ENCODE measurements around the gene LRRN2. TPM values are rescaled to one million over a fixed set of nuclear protein-coding genes. Genes with fewer than 3 reads are reported as not detected.

LRRN2 gene
- polyA plus RNA-seq, 1 of the 3 experiments (the other 2 are of a cell fraction), result not detected

GRCh38 chr1:204697893-204698292, 12.4 kb upstream of the LRRN2 start:
- no peaks in the 10 kb centered on the region for H3K36me3 ChIP-seq (replicated peaks in 1 of 2; ENCODE audit: control insufficient read depth in 1 of 2, insufficient read depth in 2 of 2, low read length in 1 of 2)
- no peak overlapping the region for H3K27ac ChIP-seq (ENCODE audit: low read depth in 2 of 2, low read length in 1 of 2)
- DNase-seq, result no peak
- no peaks in the 10 kb centered on the region for H3K9me3 ChIP-seq
- H3K4me2 ChIP-seq, result no peak overlapping the region
- no peaks in the 10 kb centered on the region for H3F3A ChIP-seq (replicated peaks; ENCODE audit: insufficient read depth)
- no peak overlapping the region for H3K4me3 ChIP-seq (ENCODE audit: low read depth in 2 of 2, low read length in 1 of 2)
- TF ChIP-seq, protein P1, sequence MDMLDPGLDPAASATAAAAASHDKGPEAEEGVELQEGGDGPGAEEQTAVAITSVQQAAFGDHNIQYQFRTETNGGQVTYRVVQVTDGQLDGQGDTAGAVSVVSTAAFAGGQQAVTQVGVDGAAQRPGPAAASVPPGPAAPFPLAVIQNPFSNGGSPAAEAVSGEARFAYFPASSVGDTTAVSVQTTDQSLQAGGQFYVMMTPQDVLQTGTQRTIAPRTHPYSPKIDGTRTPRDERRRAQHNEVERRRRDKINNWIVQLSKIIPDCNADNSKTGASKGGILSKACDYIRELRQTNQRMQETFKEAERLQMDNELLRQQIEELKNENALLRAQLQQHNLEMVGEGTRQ (IDR thresholded peaks at IDR 0.05; ENCODE audit: borderline replicate concordance, low read depth, low read length), result no peak
- TF ChIP-seq SMC3 (IDR thresholded peaks at IDR 0.05; ENCODE audit: low read depth, low read length), result no peak
- no peak for TF ChIP-seq YY1 (IDR thresholded peaks at IDR 0.05; ENCODE audit: low read depth)
- TF ChIP-seq PBX3 (IDR thresholded peaks at IDR 0.05), result no peak
- no peak for TF ChIP-seq GABPA (IDR thresholded peaks at IDR 0.05; ENCODE audit: low read depth)
- no peaks in the 10 kb centered on the region for H3K79me2 ChIP-seq (ENCODE audit: insufficient read depth)
- H3K4me1 ChIP-seq (ENCODE audit: control insufficient read depth in 1 of 2, insufficient read depth in 2 of 2, low read depth in 1 of 2, low read length in 1 of 2), result no peaks in the 10 kb centered on the region
- ChIA-PET CTCF (interaction anchor here (0.8 to 1.4 kb wide), 4 partner anchors 49 to 132 kb away, joined by 3 to 8 read pairs (median 6); no protein-coding TSS in a partner anchor), POLR2A (interaction anchor here (0.6 kb wide), 1 partner anchor 12 kb away, joined by 3 read pairs; no protein-coding TSS in a partner anchor)
- H3K9me2 ChIP-seq, result no peaks in the 10 kb centered on the region
- peaks cover 16% of the 10 kb centered on the region for H3K27me3 ChIP-seq (ENCODE audit: insufficient read depth)
- WGBS (ENCODE audit: low lambda C conversion rate), result 78% methylated on average over 5 of the region's 5 CpGs
- no peak overlapping the region for H3K9ac ChIP-seq
- no peak overlapping the region for H2AFZ ChIP-seq (ENCODE audit: low read depth)
- H4K20me1 ChIP-seq (ENCODE audit: insufficient read depth), result no peaks in the 10 kb centered on the region

DNA sequence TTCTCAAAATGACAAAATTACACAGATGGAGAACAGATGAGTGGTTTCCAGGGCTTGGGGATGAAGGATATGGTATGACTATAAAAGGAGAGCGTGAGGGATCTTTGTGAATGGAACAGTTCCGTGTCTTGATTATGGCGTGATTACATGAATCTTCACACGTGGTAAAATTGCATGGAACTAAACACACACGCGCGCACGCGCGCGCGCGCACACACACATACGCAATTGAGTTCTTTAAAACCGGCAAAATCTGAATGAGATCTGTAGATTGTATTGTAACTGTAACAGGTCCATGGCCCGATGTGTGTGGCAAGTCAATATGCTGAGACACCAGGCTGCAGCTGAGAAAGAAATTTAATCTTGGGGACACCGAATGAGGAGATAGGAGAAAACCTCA, 11.1 kb upstream of the LRRN2 start:
- DNase-seq, result no peak
- 76% methylated on average over 17 of the region's 17 CpGs for WGBS (ENCODE audit: low lambda C conversion rate)
- TF ChIP-seq SIN3A (IDR thresholded peaks at IDR 0.05; ENCODE audit: borderline replicate concordance, low read depth, low read length), result no peak
- TF ChIP-seq CHD2 (IDR thresholded peaks at IDR 0.05; ENCODE audit: low read length, partially characterized antibody), result no peak
- no peak for TF ChIP-seq FOSL2 (IDR thresholded peaks at IDR 0.05; ENCODE audit: borderline replicate concordance, low read depth)
- no peak for TF ChIP-seq TCF12 (IDR thresholded peaks at IDR 0.05)
- no peak for TF ChIP-seq RCOR1 (IDR thresholded peaks at IDR 0.05; ENCODE audit: low read length)
- TF ChIP-seq GABPA (IDR thresholded peaks at IDR 0.05; ENCODE audit: low read depth), result no peak
- no peak for TF ChIP-seq EZH2phosphoT487 (IDR thresholded peaks at IDR 0.05; ENCODE audit: borderline replicate concordance, low read depth)
- TF ChIP-seq NRF1 (IDR thresholded peaks at IDR 0.05; ENCODE audit: low read depth, low read length), result no peak
- TF ChIP-seq PBX3 (IDR thresholded peaks at IDR 0.05), result no peak
- no peak for TF ChIP-seq EP300 (IDR thresholded peaks at IDR 0.05; ENCODE audit: borderline replicate concordance in 1 of 2, low read depth in 1 of 2, low read length in 1 of 2)
- no peak for TF ChIP-seq POLR2AphosphoS5 (IDR thresholded peaks at IDR 0.05; ENCODE audit: low read depth, low read length)
- Histone ChIP-seq H3K4me2 (no peak overlapping the region), H4K20me1 (ENCODE audit: insufficient read depth) (no peaks in the 10 kb centered on the region), H3K9ac (no peak overlapping the region), H2AFZ (ENCODE audit: low read depth) (no peak overlapping the region), H3K27me3 (ENCODE audit: insufficient read depth) (peaks cover 16% of the 10 kb centered on the region), H3K79me2 (ENCODE audit: insufficient read depth) (no peaks in the 10 kb centered on the region), H3F3A (replicated peaks; ENCODE audit: insufficient read depth) (no peaks in the 10 kb centered on the region), H3K27ac (ENCODE audit: low read depth in 2 of 2, low read length in 1 of 2) (no peak overlapping the region), H3K4me1 (ENCODE audit: control insufficient read depth in 1 of 2, insufficient read depth in 2 of 2, low read depth in 1 of 2, low read length in 1 of 2) (no peaks in the 10 kb centered on the region), H3K9me2 (no peaks in the 10 kb centered on the region), H3K4me3 (ENCODE audit: low read depth in 2 of 2, low read length in 1 of 2) (no peak overlapping the region), H3K36me3 (replicated peaks in 1 of 2; ENCODE audit: control insufficient read depth in 1 of 2, insufficient read depth in 2 of 2, low read length in 1 of 2) (no peaks in the 10 kb centered on the region), H3K9me3 (no peaks in the 10 kb centered on the region)
- CTCF ChIA-PET, result interaction anchor here (1.4 to 2.3 kb wide), 2 partner anchors 67 to 95 kb away, joined by 7 to 8 read pairs; no protein-coding TSS in a partner anchor
- POLR2A ChIA-PET, result no interaction called here
